ENCODE measurements around the gene TMEM184C.
A peak's percentile ranks its signal among the peaks of the same experiment; 100 is the strongest.

The TMEM184C gene

GRCh38 chr4:147605499-147605898 lies 11.7 kb upstream of the TMEM184C start:
- DNase-seq: no peak

- DNase-seq: no peak
These were observed 9.7 kb upstream of the TMEM184C start for GRCh38 chr4:147607471-147607870.

GRCh38 chr4:147610686-147611085 lies 6.5 kb upstream of the TMEM184C start:
- DNase-seq: no peak

- DNase-seq: no peak
These were observed 386 bp upstream of the TMEM184C start for GRCh38 chr4:147616849-147617172.

- DNase-seq: no peak
These were observed 869 bp downstream of the TMEM184C start for GRCh38 chr4:147617841-147618691.

GRCh38 chr4:147620315-147620714 lies 3.1 kb downstream of the TMEM184C start:
- no peak for DNase-seq

- DNase-seq: no peak
These were observed 8.5 kb downstream of the TMEM184C start for GRCh38 chr4:147625733-147626132.

GRCh38 chr4:147626903-147627302 lies 9.7 kb downstream of the TMEM184C start:
- DNase-seq: no peak

- DNase-seq: no peak
These were observed 11.2 kb downstream of the TMEM184C start for GRCh38 chr4:147628415-147628814.

GRCh38 chr4:147629783-147630730 lies 12.9 kb downstream of the TMEM184C start:
- DNase-seq: no peak

GRCh38 chr4:147633113-147633512 lies 15.9 kb downstream of the TMEM184C start:
- DNase-seq: no peak

GRCh38 chr4:147633643-147634042 lies 16.4 kb downstream of the TMEM184C start:
- no peak for DNase-seq

GRCh38 chr4:147635348-147635747 lies 18.2 kb downstream of the TMEM184C start:
- no peak for DNase-seq

GRCh38 chr4:147638365-147638764 lies 21.2 kb downstream of the TMEM184C start:
- DNase-seq: no peak

GRCh38 chr4:147638942-147639341 lies 21.7 kb downstream of the TMEM184C start:
- DNase-seq: no peak

GRCh38 chr4:147639388-147639787 lies 22.2 kb downstream of the TMEM184C start:
- DNase-seq: no peak

GRCh38 chr4:147640331-147640730 lies 23.1 kb downstream of the TMEM184C start:
- DNase-seq: no peak

GRCh38 chr4:147643616-147644015 lies 26.4 kb downstream of the TMEM184C start:
- DNase-seq: no peak

- DNase-seq: peak; percentile 10
These were observed 27.3 kb downstream of the TMEM184C start for GRCh38 chr4:147644471-147644870.

- DNase-seq: no peak
These were observed 27.9 kb downstream of the TMEM184C start for GRCh38 chr4:147645099-147645498.

GRCh38 chr4:147648656-147649055 lies 31.5 kb downstream of the TMEM184C start:
- no peak for DNase-seq

- no peak for DNase-seq
These were observed 34.4 kb downstream of the TMEM184C start for GRCh38 chr4:147651563-147651962.

GRCh38 chr4:147655639-147656038 lies 38.4 kb downstream of the TMEM184C start:
- DNase-seq: no peak

GRCh38 chr4:147658501-147658900 lies 41.3 kb downstream of the TMEM184C start:
- no peak for DNase-seq
